G401 (cell line): ENCODE results near the gene CPS1. TPM values are rescaled to one million over a fixed set of nuclear protein-coding genes. Genes with fewer than 3 reads are reported as not detected.

Experiments
- DNase-seq: peaks from one replicate; pipeline ENCODE4 v3.0.0-alpha.2; 2015; ENCODE audit warnings: low spot score
- in situ Hi-C: cut with HindIII; loops from 2 replicates; pipeline ENCODE4 v1.10.0; 2016; ENCODE audit warnings: low sequenced_read_pairs, mixed read lengths
- total RNA-seq: library from RNA; depleted of rRNA; stranded (reverse); fragments of >200 nt; shearing (Covaris generic); gene quantifications from 2 replicates; pipeline ENCODE4 v1.2.3, GENCODE V29; 2014

The CPS1 gene
- total RNA-seq, 1 experiment from 2014 or later, result 17.1 TPM

DNA sequence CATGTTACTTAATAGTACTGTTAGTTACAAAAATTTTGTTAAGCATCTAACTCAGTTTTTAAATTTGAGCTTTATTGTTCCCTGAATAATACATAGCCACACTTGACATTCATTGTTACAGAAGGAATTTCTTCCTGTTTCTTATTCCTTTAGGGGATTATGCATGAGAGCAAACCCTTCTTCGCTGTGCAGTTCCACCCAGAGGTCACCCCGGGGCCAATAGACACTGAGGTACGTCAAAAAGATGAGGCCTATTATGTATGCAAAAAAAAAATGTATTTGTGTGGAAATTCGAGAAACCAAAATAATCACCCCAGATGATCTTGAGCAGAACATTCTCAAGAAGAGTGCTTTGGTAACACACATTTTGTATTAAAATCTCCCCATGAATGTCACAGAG lies 36.3 kb downstream of the CPS1 start:
- in situ Hi-C loops, result no loop called here
- no peak for DNase-seq

- DNase-seq, result no peak
- in situ Hi-C loops, result no loop called here
Measured at GRCh38 chr2:210593166-210593565, 36.8 kb downstream of the CPS1 start.

DNA sequence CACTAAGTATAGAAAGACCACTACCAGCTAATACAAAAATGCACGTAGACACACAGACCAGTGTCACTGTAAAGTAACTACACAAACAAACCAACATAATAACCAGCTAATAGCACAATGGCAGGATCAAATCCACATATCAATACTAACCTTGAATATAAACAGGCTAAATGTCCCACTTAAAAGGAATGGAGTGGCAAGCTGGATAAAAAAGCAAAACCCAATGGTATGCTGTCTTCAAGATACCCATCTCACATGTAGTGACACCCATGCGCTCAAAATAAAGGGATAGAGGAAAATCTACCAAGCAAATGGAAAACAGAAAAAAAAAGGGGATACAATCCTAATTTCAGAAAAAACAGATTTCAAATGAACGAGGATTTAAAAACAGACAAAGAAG lies 41.8 kb downstream of the CPS1 start:
- in situ Hi-C loops, result no loop called here
- DNase-seq, result no peak

DNA sequence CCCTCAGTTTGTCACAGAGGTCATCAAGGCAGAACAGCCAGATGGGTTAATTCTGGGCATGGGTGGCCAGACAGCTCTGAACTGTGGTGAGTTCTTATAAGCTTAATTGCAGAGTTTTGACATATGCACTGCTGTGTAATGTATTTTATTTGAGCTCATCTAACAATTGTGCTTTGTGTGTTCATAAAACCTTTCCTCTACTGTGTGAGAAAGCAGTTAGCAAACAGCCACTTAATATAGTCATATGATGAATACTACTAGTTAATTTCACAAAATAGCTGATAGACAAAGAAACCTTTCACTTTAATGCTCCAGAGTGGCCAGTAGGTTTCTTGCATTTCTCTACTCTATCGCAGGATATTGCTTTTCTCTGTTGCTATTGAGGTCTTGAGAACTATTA lies 43.1 kb downstream of the CPS1 start:
- no peak for DNase-seq
- in situ Hi-C loops, result no loop called here

DNA sequence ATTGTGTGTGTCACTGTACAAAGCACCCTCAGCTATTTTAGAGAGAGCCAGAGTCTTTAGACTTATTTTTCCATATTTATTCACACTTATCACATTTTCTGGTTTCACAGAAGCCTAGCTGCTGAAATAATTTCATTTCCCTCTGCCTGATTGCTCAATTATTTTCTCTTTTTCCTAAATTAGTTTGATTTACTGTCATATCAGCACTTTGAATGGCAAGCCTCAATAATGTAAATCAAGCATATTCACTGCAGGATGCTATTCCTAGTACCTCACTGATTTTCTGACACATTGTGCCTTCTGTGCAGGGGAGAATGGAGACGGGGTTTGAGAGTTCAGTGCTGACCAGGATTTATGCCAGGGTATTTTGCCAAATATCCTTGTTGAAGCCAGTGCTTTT lies 48.3 kb downstream of the CPS1 start:
- no peak for DNase-seq
- in situ Hi-C loops, result no loop called here

- no peak for DNase-seq
- in situ Hi-C loops, result no loop called here
Measured at GRCh38 chr2:210606001-210606400, 49.6 kb downstream of the CPS1 start.

- DNase-seq, result no peak
- in situ Hi-C loops, result no loop called here
Measured at GRCh38 chr2:210611466-210611865, 55.1 kb downstream of the CPS1 start.

GRCh38 chr2:210616074-210616473 lies 59.7 kb downstream of the CPS1 start:
- in situ Hi-C loops, result no loop called here

DNA sequence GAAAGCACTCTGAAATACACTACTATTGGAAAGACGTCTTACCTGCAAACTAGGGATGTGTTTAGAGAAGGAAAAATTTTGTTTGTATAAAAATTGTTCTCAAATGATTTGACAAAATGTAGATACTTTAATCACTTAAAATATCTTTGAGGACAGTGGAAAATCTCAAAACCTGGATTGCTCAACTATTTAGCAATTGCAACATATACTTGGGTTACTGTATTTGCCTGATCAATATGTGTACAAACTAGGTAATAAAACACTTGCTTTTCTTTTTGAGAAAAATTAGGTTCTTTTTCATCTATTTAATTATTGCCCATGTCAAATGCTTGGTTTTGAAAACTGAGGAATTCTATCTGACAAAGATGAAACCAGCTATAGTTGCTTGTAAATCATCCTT lies 60.9 kb downstream of the CPS1 start:
- in situ Hi-C loops, result no loop called here
- DNase-seq, result no peak

More at GRCh38 chr2:210616074-210616473, 59.7 kb downstream of the CPS1 start:
- no peak for DNase-seq

DNA sequence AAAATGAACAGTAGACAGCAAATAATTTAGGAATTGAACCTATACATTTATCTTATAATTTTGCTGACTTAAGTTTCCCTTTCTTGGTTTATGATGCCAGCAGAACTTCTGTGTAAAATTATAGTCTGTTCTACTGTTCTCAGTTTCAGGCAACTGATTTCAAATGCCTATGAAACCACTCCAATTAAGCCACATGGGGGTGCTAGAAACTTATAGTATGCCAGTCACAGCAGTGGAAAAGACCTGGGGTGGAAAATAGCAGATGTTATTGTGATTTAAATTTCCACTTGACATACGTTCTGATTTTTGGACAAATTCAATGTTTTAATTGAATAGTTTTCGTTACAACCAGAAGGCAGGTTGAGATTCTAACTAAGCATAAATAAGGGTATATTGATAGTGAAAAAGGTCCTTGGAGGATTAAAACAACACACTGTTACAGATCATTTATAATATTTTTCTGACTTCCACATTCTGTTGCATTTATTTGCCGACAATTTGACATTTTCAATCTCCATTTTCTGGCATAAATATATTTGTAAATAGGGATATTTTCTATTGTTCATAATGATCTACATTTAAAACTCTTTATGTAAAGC lies 61.4 kb downstream of the CPS1 start:
- in situ Hi-C loops, result no loop called here

DNA sequence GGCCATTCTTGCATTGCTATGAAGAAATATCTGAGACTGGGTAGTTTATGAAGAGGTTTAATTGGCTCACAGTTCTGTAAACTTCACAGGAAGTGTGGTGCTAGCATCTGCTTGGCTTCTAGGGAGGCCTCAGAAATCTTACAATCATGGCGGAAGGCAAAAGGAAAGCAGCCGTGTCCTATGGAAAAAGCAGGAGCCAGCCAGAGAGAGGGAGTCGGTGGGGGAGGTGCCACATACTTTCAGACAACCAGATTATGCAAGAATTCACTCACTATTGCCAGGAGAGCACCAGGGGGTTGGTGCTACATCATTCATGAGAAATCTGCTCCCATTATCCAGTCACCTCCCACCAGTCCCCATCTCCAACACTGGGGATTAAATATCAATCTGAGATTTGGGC lies 64.1 kb downstream of the CPS1 start:
- no peak for DNase-seq
- in situ Hi-C loops, result no loop called here

More for the DNA sequence above, 61.4 kb downstream of the CPS1 start:
- DNase-seq, result peak; percentile 76

- no peak for DNase-seq
- in situ Hi-C loops, result no loop called here
Measured at GRCh38 chr2:210623506-210623905, 67.1 kb downstream of the CPS1 start.

GRCh38 chr2:210626849-210627248 lies 70.5 kb downstream of the CPS1 start:
- in situ Hi-C loops, result no loop called here
- no peak for DNase-seq

DNA sequence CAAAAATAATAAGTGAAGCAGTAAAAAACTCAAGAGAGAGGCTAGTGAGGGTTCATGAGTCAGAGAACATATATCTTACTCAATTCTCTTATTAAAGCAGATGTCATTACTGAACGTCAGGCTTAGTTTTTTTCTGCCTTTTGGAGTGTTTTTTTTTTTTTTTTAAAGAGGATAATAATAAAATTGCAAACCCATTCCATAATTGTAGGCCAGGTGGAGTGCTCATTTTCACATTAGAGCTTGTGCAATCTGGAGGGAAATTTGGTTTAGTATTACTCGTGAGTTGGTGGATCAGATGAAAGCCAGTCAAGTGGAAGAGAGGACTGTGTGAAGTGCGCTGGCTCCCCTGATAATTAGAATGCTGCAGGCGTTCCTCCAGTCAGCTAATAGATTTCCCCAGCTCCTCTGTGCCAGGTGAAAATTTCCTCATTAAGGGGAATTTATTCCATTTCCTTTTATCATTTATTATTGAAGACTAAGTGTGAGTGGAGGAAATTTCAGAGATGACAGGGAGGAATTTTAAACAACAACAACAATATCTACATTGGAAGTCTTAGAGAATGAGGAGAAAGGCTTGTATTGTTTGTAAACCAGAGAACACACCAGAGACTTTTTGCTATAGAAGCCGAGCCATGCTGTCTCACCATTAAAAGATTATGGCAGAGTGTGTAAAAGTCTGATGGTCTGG lies 74.6 kb downstream of the CPS1 start:
- DNase-seq, result no peak
- in situ Hi-C loops, result no loop called here

DNA sequence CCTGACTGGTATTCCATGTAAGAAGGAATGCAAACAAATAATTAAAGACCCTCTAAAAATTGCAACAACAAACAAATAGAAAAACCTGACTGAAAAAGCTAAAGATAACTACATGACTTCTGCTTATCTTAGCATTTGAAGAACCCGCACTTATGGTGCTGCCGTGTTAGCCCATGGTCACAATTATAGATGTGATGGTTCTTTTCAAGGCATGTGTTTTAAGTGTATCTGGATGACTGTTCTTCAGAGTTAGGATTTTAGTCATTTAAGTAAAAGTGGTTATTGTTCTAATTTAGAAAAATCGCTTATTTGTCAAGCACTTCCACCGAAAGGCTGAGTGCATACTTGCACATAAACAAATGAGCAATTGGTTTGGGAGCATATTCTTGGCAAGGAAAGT lies 77.3 kb downstream of the CPS1 start:
- in situ Hi-C loops, result no loop called here
- DNase-seq, result no peak

DNA sequence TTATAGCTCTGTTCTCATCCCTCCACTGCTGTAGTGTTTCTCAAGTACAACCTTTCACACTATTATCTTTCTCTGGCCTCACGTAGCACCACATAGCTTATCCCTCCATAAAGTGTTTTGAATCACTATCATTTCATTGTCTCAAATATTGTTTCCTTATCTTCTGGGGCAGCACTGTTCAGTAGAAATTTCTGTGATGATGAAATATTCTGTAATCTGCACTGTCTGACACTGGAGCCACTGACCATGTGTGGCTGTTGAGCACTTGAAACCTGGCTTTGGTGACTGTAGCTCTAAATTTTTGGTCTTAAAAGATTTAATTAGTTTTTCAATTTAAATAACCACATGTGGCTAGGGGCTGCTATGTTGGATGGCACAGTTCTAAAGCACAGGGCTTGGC lies 78.9 kb downstream of the CPS1 start:
- in situ Hi-C loops, result no loop called here
- DNase-seq, result no peak

GRCh38 chr2:210642333-210642732 lies 85.9 kb downstream of the CPS1 start:
- DNase-seq, result no peak
- in situ Hi-C loops, result no loop called here

- in situ Hi-C loops, result no loop called here
- no peak for DNase-seq
Measured at GRCh38 chr2:210647151-210647550, 90.8 kb downstream of the CPS1 start.

DNA sequence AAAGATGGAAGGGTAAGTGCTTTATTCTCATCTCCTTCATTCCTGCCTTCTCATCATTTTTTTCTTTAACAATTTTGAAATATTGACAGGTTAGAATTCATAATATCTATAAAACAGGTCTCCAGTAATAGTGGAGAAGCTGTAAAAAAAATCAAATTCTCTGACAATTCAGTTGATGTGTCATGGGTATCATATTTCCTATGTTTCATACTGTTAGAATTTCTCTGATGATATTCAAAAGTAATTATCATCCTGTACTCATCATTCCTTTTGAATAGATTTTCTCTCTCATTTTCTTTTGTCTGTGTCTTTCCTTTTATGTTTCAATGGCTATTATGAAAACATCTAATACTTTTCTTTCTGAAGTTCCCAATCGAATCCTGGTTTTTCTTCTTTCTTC lies 97.7 kb downstream of the CPS1 start:
- DNase-seq, result no peak
- in situ Hi-C loops, result no loop called here

GRCh38 chr2:210655229-210655975 lies 99.0 kb downstream of the CPS1 start:
- in situ Hi-C loops, result no loop called here
- no peak for DNase-seq

- no peak for DNase-seq
- in situ Hi-C loops, result no loop called here
Measured at GRCh38 chr2:210657874-210658273, 101.5 kb downstream of the CPS1 start.
